ENCODE data around the gene MBNL1.

- TF ChIP-seq CTCF (IDR thresholded peaks at IDR 0.05) (no peak), POLR2A (IDR thresholded peaks at IDR 0.05) (no peak)
These were observed 92.2 kb downstream of the MBNL1 start for GRCh38 chr3:152360966-152361365.
